Dedifferentiated amniotic fluid mesenchymal stem cell (primary cell): Measurements from ENCODE around the gene FOSL1.

Experiments
- DNase-seq: peaks from one replicate; pipeline ENCODE4 v3.0.0-alpha.2; 2016; ENCODE audit errors: extremely low spot score

Gene FOSL1

DNA sequence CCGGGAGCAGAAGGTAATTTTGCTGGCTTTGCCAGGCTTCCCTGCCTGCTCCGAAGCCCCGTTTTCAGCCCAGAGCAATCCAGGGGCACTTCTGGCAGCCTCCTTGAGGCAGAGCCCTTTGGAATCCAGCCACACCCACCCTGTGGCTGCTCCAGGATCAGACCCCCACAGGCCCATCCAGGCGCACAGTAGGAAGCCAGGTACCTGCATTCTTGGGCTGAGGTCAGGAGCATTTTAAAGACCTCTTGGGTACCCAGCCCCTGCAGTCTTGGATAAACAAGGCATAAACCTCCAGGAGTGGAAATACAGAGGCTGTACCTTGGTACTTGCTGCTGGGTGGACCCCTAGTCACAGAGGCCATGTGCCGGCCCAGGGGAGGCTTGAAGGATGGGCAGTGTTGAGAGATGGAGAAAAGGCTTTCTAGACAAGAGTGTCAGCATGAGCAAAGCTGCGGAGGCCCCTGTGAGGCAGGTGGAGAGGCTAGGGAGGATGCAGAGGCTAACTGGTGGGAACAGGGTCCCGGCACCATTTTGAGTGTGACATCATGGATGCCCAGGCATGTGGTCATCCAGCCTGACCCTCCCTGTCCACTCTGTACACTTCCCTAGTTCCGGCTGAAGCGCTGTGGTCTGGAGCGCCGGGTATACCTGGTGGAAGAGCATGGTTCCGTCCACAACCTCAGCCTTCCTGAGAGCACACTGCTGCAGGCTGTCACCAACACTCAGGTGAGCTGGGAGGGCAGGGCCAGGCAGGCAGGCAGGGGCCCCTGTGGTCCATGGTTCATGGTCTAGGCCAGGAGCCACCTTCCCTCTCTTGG lies 36.1 kb downstream of the FOSL1 start:
- DNase-seq: no peak

DNA sequence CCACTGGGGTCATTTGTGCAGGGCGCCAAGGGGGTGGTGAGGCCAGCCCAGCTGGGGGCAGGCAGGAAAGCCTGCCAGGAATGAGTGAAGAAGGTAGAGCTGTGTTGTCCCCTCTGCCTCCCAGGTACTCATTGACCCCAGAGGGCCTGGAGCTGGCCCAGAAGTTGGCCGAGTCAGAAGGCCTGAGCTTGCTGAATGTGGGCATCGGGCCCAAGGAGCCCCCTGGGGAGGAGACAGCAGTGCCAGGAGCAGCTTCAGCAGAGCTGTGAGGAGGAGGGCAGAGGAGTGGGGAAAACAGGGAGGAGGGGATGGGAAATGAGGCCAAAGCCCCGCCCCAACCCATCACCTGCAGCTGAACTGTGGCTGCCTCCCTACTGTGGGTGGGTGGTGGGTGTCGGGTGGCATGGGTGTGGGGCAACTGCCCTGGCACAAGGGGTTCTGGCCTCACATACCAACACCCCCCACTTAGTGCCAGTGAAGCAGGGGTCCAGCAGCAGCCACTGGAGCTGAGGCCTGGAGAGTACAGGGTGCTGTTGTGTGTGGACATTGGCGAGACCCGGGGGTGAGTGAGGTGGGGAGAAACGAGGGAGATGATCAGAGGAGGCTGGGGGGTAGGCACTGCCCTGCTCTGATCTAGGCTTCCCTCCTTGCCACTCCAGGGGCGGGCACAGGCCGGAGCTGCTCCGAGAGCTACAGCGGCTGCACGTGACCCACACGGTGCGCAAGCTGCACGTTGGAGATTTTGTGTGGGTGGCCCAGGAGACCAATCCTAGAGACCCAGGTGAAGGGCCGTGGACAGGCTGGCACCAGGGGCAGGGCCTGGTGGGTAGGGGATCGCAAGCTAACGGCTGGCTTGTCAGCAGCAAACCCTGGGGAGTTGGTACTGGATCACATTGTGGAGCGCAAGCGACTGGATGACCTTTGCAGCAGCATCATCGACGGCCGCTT lies 37.0 kb downstream of the FOSL1 start:
- DNase-seq: no peak

DNA sequence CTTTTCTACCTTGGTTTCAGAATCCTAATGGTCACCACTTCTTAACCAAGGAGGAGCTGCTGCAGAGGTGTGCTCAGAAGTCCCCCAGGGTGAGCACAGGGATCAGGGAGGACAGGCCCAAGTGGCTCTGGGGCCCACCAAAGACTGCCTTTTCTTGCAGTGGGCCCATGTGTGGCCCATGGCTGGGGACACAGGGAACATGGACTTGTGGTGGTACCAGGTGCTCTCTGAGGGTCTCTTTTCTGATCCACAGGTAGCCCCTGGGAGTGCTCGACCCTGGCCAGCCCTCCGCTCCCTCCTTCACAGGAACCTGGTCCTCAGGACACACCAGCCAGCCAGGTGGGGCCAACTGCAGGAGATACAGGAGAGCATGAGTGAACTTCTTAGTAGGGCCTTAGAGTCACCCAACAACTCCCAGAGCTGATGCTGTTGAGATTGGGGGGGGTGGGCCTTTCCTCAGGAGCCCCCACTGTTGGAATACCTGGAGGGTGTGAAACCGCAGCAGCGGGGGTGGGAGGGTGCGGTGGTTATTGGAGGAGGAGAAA lies 37.9 kb downstream of the FOSL1 start:
- DNase-seq: no peak

DNA sequence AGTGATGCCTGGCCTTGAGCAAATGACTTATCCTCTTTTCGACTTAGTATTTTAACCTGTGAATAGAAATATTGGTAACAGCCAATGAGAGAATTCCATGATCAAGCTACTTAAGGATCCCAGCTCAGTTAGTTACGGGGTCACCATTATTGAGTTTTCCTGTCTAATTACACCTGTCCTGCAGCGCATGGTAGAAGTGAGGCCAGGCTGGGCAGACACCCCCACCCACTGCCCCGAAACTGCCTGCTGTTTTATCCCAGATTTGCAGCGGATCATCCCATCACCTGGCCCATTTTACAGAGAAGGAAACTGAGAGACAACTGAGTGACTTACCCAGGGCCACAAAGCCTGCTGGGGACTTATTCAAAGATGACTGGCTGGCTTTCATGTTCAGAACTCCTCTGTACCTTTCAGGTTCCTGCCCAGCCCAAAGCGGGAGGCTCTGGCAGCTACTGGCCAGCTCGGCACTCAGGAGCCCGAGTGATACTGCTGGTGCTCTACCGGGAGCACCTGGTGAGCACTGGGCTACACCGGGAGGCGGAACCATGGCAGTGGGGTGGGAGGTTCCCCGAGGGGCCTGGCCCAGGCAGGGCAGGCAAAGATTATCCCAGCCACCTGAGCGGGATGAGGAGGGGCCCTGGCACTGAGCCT lies 38.5 kb downstream of the FOSL1 start:
- DNase-seq: no peak

DNA sequence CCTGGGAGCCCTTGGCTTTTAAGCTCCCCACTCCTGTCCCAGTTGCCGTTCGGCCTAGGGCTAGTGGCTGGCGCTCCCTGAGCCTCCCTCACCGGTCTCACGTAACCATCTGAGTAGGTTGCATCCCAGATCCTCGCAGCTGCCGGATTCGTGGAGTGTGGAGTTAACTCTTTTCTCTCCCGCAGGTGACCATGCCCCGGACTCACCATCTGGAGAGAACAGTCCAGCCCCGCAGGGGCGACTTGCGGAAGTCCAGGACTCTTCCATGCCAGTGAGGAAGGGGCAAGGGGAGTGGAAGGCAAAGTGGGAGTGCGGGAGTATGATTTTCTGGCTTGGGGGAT lies 39.1 kb downstream of the FOSL1 start:
- no peak for DNase-seq

DNA sequence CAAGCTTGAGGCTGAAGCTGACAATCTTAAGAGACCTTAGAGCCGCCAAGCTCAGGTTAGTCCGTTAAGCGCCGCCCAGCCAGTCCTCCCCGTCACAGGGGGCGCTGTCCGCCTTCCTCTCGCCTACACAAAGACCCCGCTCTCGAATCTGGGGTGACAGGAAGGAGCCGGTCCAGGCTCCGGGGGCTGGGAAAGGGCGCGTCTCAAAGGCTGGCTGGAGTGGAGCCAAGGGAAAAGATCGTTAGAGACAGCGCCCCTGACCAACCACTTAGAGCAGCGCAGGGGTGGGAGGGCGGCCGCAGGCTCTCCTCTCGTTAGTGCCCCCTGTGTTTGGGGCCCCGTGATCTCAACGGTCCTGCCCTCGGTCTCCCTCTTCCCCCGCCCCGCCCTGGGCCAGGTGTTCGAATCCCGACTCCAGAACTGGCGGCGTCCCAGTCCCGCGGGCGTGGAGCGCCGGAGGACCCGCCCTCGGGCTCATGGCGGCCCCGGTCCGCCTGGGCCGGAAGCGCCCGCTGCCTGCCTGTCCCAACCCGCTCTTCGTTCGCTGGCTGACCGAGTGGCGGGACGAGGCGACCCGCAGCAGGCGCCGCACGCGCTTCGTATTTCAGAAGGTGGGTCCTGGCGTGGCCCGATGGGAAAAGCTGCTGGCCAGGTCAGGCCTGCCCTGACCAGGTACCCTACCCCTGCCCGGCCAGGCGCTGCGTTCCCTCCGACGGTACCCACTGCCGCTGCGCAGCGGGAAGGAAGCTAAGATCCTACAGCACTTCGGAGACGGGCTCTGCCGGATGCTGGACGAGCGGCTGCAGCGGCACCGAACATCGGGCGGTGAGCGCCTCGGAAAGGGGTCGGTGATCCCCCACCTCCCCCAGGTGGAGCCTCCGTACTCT lies 39.7 kb downstream of the FOSL1 start, which contains the start of gene MUS81:
MUS81 (plus strand) TSS at position 156 of the 887 bp plus-strand sequence; CDS start at position 477, 321 bp downstream.
- DNase-seq: peak; percentile 93

DNA sequence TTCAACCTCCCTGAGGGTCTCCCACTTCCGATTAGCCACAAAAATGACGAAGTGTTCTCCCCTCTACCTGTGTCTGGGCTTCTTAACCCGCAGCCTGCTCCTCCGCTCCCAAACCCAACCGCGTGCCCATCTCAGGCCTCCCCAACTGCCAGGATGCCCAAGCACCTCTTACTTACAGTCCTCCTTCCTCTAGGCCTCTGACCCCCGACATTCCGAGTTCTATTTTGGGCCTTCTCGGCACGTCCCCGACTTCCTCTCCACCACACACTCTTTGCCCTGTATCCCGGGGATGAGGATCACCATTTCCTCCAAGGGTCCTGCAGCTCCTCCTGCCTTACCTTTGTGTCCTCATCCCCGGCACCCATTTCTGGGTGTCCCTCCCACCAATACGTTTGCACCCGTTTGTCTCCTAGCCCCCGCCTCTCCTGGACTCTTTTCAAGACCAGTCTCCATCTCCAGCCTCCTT lies 40.3 kb downstream of the FOSL1 start:
- no peak for DNase-seq

DNA sequence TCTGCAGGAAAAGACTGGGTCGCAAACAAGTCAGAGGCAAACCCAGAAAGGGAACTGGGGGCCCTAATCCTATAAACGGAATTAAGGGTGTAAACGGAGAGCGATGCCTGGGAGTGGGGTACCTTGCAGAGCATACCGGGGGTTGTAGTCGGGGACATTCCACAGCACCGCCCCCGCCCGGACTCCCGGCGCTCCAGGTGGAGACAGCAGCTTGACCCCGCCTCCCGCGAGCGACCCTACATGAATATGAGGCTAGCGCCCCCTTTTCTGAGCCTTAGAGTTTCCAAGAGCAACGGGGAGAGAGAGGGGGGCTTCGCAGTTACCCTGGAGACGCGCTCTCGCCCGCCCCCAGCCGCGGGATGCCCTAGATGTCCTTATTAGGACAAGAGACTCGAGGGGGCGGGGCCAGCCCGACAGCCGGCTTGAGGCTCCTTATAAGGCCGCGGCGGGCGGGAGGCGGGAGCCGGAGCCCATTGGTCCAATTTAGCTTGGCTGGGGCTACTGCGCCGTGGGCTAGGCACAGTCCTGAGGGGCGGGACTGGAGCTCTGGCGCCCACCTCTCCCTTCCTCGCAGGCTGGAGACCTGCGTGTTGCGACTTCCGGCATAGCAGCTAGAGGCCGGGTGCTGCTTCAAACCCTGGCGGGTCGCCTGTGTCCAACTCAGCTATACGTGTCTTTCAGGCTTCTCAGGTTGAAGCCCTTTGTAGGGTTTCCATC lies 40.9 kb downstream of the FOSL1 start:
- DNase-seq: peak; percentile 95

DNA sequence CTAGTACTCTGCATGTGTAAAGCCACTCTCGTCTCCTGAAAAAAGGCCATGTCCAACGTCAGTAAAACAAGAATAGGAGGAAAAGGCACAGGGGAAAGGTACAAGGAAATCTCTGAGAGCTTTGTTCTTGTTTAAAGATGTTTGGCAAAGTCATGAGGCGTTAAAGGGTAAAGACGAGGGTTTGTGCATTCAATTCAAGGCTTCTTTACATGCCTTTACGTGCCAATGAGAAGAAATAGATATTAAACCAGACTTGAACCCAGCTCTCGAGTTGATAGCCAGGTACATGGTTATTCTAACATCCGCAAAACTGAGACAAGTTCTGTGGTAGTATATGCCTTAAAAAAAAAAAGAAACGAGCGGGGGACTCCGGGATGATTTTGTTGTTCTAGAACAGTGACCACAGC lies 41.5 kb downstream of the FOSL1 start:
- no peak for DNase-seq

DNA sequence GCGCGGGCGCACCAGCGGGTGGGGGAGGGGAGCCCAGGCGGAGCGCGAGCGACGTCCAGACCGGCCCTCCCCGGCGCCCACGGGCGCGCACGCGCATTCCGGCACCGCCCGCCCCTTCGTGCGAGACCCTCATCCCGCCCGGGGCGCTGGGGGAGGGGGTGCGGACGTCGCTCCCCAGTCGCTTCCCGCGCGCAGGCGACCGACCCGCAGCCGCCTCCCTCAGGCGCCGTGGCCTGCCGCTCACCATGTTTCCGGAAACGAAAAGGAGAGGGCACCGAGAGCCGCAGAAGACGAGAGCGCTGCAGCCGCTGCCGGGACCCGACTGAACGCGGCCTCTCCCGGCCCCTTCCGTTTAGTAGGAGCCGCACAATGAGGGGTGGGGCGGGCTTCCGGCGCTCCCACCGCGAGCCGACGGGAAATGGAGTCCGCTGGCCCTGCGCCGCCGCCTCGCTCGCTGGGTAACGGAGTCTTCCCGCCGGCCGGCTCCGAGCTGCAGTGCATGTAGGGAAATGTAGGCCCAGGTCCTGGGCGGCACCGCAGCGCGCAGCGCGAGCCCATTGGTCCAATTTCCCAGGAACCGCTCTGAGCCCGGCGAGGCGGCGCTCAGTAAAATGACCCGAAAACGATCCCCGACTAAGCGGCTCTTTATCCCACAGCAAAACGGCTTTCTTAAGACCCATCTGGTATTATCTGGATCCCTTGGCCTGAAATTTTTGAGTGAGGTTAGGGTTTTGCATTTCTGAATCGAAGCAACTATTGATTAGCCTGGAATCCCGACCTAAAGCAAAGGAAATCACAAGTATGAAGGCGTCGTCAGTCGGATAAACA lies 42.1 kb downstream of the FOSL1 start, which contains the start of gene CFL1:
CFL1 (minus strand) TSS at position 328 of the 828 bp plus-strand sequence; CDS start at position 247, 81 bp downstream.
- DNase-seq: peak; percentile 97

DNA sequence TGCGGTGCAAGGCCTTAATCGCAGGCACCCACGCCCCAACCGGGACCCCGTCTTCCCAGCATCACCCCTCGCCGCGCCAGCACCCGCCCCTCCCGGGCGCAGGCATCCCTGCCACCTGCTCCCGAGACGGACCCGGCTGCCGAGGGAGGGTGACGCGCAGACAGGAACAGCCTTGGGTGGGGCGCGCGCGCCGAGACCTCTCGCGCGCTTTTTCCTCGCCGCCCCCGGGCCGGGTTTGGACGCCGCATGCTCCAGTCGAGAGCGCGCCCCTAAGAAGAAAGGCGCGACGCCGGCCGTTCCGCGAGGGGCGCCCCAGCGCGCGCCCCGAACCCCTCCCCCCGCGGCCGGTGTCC lies 42.7 kb downstream of the FOSL1 start:
- DNase-seq: no peak

DNA sequence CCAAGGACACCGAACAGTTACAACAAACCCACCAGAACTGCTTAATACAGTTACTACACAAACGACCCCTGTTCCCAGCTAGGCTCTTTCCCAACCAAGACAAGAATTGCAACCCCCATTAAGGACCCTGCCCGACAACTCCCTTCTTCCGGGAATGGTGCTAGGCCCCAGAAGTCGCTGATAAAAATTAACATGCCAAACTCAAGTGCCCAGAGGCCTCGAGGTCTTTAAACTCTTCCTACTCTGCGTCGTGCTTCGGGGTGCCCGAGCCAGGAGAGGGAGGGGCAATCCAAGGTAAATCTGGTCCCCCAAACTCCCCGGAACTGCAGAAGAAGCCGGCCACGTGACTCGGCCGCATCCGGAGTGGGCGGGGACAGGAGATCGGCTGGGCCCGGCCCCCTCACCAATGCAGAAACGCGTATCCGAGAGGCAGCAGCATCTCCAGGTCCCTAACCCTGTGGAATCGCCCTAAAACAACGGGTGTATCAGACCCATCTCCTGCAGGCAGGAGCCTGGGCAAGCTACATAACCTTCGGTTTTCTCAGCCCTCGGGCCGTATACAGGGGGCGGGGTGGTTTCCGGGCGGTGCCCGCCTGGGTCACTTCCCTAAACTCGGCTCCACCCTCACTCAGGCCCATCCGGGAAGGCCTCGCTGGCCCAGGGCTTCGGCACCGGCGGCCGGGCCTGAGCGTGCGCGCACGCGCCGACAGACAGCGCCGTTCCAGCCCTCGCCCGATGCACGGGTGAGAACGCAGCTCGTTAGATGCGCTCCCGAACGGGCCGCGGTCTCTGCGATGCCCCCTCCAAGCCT lies 43.3 kb downstream of the FOSL1 start:
- peak; percentile 56 for DNase-seq

DNA sequence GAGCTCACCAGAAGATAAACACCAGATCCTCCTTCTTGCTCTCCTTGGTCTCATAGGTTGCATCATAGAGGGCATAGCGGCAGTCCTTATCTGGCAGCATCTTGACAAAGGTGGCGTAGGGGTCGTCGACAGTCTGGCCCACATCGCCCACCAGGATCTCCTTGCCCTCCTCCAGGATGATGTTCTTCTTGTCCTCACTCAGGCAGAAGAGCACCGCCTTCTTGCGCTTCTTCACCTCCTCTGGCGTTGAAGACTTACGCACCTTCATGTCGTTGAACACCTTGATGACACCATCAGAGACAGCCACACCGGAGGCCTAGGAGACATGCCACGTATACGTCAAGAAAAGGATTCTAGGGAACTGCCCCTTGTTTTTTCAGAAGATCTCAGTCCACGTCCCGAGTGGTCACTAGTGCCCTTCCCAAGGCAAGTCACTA lies 44.2 kb downstream of the FOSL1 start:
- no peak for DNase-seq

DNA sequence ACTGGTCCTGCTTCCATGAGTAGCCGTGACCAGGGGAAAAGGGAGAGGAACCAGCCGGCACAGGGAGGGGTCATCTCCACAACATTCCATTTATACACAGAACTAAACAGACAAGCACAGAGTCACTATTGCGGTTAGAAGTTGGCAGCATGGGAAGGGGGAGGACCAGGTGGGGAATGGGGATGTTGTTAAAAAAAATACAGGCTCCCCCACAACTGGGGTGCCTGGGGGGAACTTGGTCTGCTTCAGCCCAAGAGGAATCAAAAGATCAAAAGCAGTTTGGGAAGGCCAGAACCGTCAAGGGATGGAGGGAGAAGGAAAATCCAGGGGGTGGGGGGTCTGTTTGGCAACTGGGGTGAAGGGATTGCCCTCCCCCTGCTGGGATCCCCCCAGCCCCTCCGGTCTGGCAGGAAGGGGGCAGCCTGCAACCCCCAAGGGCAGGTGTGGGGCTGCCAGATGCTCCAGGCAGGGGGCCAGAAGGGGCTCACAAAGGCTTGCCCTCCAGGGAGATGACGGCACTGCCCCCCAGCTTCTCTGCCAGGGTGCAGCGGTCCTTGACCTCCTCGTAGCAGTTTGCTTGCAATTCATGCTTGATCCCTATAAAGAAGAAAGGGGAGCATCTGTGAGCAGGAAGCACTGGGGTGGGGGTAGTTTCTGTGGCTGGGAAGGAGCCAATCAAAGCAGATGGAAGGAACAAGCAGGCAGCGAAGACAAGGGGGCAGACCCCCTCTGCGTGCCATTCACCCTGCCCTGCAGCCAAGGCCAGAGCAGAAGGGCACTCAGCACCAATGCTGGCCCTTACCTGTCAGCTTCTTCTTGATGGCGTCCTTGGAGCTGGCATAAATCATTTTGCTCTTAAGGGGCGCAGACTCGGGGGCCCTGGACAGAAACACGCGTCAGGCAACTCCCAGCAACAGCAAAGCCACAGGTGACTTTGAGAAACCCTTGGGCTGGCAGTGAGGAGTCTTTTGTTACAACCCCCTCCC lies 45.0 kb downstream of the FOSL1 start:
- no peak for DNase-seq

DNA sequence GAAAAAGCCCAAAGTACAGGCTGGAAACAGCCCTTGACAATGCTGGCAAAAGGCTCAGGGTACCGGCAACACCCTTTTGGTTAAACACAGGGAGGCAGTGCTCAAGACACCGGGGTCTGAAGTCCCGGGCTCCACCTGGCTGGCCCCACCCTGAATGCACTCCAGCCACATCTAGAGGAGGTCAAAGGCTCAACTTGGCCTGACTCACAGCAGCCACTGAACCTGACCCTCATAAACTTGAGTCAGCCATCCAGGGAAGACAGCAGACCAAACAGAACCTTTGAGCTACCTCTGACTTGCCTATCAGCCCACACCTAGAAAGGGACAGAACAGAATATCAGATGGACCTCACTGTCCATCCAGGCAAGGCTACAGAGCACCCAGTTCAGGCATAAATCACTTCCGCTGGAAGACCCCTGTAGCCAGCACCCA lies 46.0 kb downstream of the FOSL1 start:
- DNase-seq: no peak

DNA sequence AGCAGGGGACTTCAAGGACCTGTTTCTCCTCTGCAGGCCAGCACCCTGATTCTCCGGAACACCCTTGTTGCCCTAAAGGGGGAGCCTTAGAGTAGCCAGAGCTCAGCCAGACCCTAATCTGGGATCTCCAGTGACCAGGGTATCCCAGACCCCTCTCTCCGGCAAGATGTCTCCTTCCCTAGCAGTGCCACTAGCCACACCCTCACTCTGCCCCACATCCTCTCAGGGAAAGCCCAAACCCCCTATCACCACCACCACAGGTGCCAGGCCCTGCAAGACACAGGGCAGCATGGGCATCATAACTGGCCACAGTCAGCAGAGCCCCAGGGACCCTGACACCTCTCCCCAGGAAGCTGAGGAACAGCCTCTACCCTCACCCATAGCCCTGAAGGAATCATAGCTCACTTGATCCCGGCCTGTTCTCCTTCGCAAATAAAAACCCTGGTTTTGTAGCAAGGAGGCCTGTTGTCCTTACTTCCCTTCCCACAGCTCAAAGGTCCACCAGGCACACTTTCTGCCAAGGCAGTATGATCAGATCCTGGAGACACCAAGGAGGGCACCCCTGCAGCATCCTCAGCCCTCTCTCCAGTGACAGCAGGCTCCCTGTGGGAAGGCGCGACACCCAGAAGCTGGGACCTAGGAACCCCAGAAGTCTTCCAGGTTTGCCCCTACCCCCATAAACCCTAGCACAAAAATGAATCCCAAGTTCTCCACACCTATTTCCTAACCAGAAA lies 46.8 kb downstream of the FOSL1 start:
- DNase-seq: no peak
